NCI-H128 (cell line): ENCODE data around the gene HUS1.
"Not testable (repeated sequence)": the region's sequence is repeated elsewhere in the genome, so short reads cannot be mapped to it uniquely, and the experiment has no call there.

Source experiments
- DNase-seq: peaks from one replicate; lab custom pipeline; 2025; ENCODE audit not compliant: unreplicated experiment; lab: John Stamatoyannopoulos, UW

HUS1 gene

DNA sequence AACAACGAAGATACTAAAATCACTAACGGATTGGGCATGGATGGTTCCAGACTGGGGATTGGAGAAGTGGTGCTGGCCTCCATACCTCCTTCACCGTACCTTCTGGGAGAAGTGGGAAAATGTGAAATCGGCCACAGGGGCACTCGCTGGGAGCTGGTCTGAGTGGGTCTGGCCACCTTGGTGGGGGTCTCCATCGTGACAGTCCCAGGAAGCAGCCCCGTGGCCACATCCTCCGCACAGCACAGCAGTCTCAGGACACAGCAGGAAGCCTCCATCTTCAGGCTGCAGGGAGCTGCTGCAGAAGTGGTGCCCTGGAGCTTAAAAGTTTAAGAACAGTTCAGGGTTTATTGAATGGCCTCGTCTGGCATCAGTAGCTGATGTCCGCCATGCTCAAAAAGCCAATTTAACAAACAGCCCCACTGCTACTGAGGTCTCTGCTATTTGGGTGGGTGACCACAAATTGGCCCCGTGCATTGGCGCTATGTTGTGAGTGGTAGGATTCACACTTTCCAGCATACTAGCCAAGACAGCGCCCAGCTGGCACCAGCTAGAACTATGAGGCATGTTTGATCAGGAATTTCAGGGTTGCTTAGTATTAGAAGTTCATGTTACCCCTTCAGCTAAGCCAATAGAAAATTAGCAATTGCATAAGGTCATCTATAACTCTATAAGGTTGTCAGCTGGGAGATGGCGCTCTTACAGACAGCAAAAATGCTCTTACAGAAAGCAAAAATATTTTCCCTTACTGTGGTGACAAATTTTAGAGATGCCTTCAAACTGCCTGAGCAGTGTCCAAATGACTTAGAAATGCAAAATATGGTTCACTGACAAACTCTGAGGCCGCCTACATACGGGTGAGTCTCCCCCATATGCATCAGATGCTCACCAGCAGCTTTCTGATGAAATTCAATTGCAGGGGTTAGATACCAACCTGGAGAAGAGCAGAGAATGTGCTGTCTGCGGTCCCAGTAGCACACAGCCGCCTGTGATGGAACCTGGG is 48.1 kb downstream of the HUS1 start:
- DNase-seq = no peak

GRCh38 chr7:47924266-47924665 is 55.1 kb downstream of the HUS1 start:
- no peak for DNase-seq

DNA sequence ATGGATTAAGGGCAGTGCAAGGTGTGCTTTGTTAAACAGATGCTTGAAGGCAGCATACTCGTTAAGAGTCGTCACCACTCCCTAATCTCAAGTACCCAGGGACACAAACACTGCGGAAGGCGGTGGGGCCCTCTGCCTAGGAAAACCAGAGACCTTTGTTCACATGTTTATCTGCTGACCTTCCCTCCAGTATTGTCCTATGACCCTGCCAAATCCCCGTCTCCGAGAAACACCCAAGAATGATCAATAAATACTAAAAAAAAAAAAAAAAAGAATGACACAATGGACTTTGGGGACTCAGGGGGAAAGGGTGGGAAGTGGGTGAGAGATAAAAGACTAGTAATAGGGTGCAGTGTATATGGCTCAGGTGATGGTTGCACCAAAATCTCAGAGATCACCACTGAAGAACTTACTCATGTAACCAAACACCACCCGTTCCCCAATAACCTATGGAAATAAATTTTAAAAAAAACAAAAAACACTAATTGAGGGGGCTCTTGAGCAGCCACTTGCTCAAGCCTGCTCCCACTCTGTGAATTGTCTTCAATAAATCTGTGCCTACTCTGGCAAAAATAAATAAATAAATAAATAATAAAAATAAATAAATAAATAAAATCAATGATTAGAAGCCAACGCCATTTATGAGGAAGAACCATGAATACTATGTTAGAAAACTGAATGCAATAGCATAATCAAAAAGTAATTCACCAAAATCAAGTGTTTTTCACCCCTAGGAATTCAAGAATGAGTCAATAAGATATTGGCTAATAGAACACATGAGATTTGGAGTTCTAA is 56.1 kb downstream of the HUS1 start:
- DNase-seq = not testable (repeated sequence)

DNA sequence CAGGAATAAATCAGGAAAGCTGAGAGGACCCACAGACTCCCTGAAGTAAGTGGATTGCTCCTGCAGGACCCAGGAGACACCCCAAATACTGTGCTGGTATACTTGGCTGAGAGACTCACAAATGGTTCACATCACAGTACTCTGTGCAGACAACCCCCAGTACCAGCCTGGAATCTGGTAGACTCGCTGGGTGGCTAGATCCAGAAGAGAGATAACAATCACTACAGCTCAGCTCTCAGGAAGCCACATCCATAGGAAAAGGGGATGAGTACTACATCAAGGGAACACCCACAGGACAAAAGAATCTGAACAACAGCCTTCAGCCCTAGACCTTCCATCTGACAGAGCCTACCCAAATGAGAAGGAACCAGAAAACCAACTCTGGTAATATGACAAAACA is 62.9 kb downstream of the HUS1 start:
- not testable (repeated sequence) for DNase-seq

- no peak for DNase-seq
Measured at GRCh38 chr7:47915616-47915976, 63.8 kb downstream of the HUS1 start.

- no peak for DNase-seq
Measured at GRCh38 chr7:47914717-47915615, 64.4 kb downstream of the HUS1 start.
